IMR-90 (cell line): ENCODE data around the gene OR8K1. TPM values are rescaled to one million over a fixed set of nuclear protein-coding genes. Genes with fewer than 3 reads are reported as not detected.

Experiments used
- ATAC-seq: fragments of 200-7000 bp; cut with Tn5 transposase; 2 replicates; pipeline ENCODE4 v1.9.1; 2020; ENCODE audit warnings: low read depth, mild to moderate bottlenecking, moderate library complexity
- BruUV-seq: library from RNA; stranded (reverse); fragments of 400-500 nt; replicated peaks from 2 replicates; lab custom pipeline; 2021; lab: Mats Ljungman, UMichigan
- CTCF ChIA-PET: fragments of 300-600 bp; formaldehyde crosslinking; extraction: SDS; loops from one replicate; lab custom pipeline; 2021; ENCODE audit warnings: antibody characterized with exemption; lab: Yijun Ruan, JAX
- POLR2A ChIA-PET: fragments of 300-600 bp; sonication (Branson Sonifier 250); formaldehyde crosslinking; loops from one replicate; lab custom pipeline; 2022; ENCODE audit warnings: antibody characterized with exemption; ENCODE audit not compliant: unreplicated experiment; lab: Charles Lee
- DNase-seq: peaks from one replicate; pipeline ENCODE4 v3.0.0; 2013
- H2AFZ ChIP-seq: replicated peaks from 2 replicates; pipeline ENCODE3; 2013; ENCODE audit warnings: low read length, mild to moderate bottlenecking; ENCODE audit not compliant: poor library complexity
- H2AK5ac ChIP-seq: 2 replicates; pipeline ENCODE4 v1.6.1; 2013; ENCODE audit warnings: low read depth, low read length, inconsistent platforms
- H2AK9ac ChIP-seq: replicated peaks from 2 replicates; pipeline ENCODE3; 2013; ENCODE audit warnings: mild to moderate bottlenecking, low read depth, low read length, moderate library complexity; ENCODE audit not compliant: poor library complexity
- H2BK120ac ChIP-seq: 2 replicates; pipeline ENCODE4 v1.6.1; 2013; ENCODE audit warnings: low read depth, low read length, inconsistent platforms
- H2BK15ac ChIP-seq: 3 replicates; pipeline ENCODE4 v1.6.1; 2013; ENCODE audit warnings: low read depth, low read length, inconsistent platforms
- H2BK20ac ChIP-seq: 2 replicates; pipeline ENCODE4 v1.6.1; 2013; ENCODE audit warnings: low read depth, mild to moderate bottlenecking, inconsistent platforms, low read length, moderate library complexity
- H2BK5ac ChIP-seq: 2 replicates; pipeline ENCODE4 v1.6.1; 2013; ENCODE audit warnings: mild to moderate bottlenecking, low read depth, low read length, inconsistent platforms; ENCODE audit not compliant: poor library complexity, severe bottlenecking
- H3K14ac ChIP-seq: replicated peaks from 2 replicates; pipeline ENCODE4 v1.6.1; 2013; ENCODE audit warnings: low read depth, low read length, inconsistent platforms
- H3K18ac ChIP-seq: 2 replicates; pipeline ENCODE4 v1.6.1; 2013; ENCODE audit warnings: low read depth, low read length, control low read depth
- H3K23ac ChIP-seq: 2 replicates; pipeline ENCODE4 v1.6.1; 2013; ENCODE audit warnings: low read depth, low read length, inconsistent platforms
- H3K27ac ChIP-seq: 2 replicates; pipeline ENCODE4 v1.5.1; 2013; ENCODE audit warnings: mild to moderate bottlenecking, control low read depth, low read length; ENCODE audit not compliant: insufficient read depth
- H3K27me3 ChIP-seq: 2 replicates; pipeline ENCODE4 v1.6.1; 2013; ENCODE audit warnings: low read length; ENCODE audit not compliant: control insufficient read depth, insufficient read depth
- H3K36me3 ChIP-seq: 2 replicates; pipeline ENCODE4 v1.6.1; 2013; ENCODE audit warnings: low read length, mixed read lengths; ENCODE audit not compliant: control insufficient read depth, insufficient read depth
- H3K4ac ChIP-seq: 2 replicates; pipeline ENCODE4 v1.6.1; 2013; ENCODE audit warnings: low read depth, low read length, inconsistent platforms
- H3K4me1 ChIP-seq: 2 replicates; pipeline ENCODE4 v1.6.1; 2013; ENCODE audit warnings: low read length, mixed read lengths; ENCODE audit not compliant: control insufficient read depth, insufficient read depth
- H3K4me2 ChIP-seq: 2 replicates; pipeline ENCODE4 v1.6.1; 2013; ENCODE audit warnings: low read depth, mild to moderate bottlenecking, control low read depth, low read length, moderate library complexity
- H3K4me3 ChIP-seq: 2 replicates; pipeline ENCODE4 v1.5.1; 2013; ENCODE audit warnings: low read depth, mild to moderate bottlenecking, control low read depth, low read length, moderate library complexity; ENCODE audit not compliant: insufficient read depth
- H3K56ac ChIP-seq: 2 replicates; pipeline ENCODE4 v1.6.1; 2013; ENCODE audit warnings: low read length, inconsistent platforms; ENCODE audit not compliant: insufficient read depth; ENCODE audit errors: extremely low read depth
- H3K79me1 ChIP-seq, 2 experiments: 2 replicates each; pipeline ENCODE4 v1.6.1; 2013; ENCODE audit warnings: low read length in 2 of 2, inconsistent platforms in 1 of 2, low read depth in 1 of 2
- H3K9ac ChIP-seq: 2 replicates; pipeline ENCODE4 v1.6.1; 2013; ENCODE audit warnings: low read depth, low read length, control low read depth
- H3K9me1 ChIP-seq: 2 replicates; pipeline ENCODE4 v1.6.1; 2013; ENCODE audit warnings: low read length, inconsistent platforms; ENCODE audit not compliant: insufficient read depth
- H3K9me3 ChIP-seq: 2 replicates; pipeline ENCODE4 v1.6.1; 2013; ENCODE audit warnings: low read length; ENCODE audit not compliant: control insufficient read depth, insufficient read depth
- H4K20me1 ChIP-seq: 2 replicates; pipeline ENCODE4 v1.6.1; 2013; ENCODE audit warnings: low read length, inconsistent platforms; ENCODE audit not compliant: insufficient read depth
- H4K5ac ChIP-seq: 2 replicates; pipeline ENCODE4 v1.6.1; 2013; ENCODE audit warnings: mild to moderate bottlenecking, low read depth, low read length, control low read depth
- H4K8ac ChIP-seq, 2 experiments: 2 replicates each; pipeline ENCODE4 v1.6.1; 2013; ENCODE audit warnings: low read depth in 2 of 2, low read length in 2 of 2, control low read depth in 1 of 2, inconsistent platforms in 1 of 2
- H4K91ac ChIP-seq: 2 replicates; pipeline ENCODE4 v1.6.1; 2013; ENCODE audit warnings: low read depth, low read length, inconsistent platforms; ENCODE audit not compliant: insufficient read depth
- BHLHE40 ChIP-seq: fragments of 150-350 bp; IDR thresholded peaks from 2 replicates; pipeline ENCODE4 v1.6.1; 2016; ENCODE audit warnings: mild to moderate bottlenecking, low read depth, low read length
- CHD1 ChIP-seq: IDR thresholded peaks from 2 replicates; pipeline ENCODE4 v1.6.1; 2012; ENCODE audit warnings: low read depth, low read length, improper control_type of control experiment
- CTCF ChIP-seq: conservative IDR thresholded peaks from 2 replicates; pipeline ENCODE4 v1.5.1; 2012; ENCODE audit warnings: mild to moderate bottlenecking, low read depth, low read length, improper control_type of control experiment
- ELK1 ChIP-seq: fragments of 150-350 bp; IDR thresholded peaks from 2 replicates; pipeline ENCODE4 v1.6.1; 2016; ENCODE audit warnings: low read depth, mild to moderate bottlenecking, low read length, moderate library complexity, borderline replicate concordance
- FOS ChIP-seq: fragments of 150-350 bp; IDR thresholded peaks from 2 replicates; pipeline ENCODE4 v1.6.1; 2016; ENCODE audit warnings: low read depth, low read length
- MAZ ChIP-seq: IDR thresholded peaks from 2 replicates; pipeline ENCODE4 v1.6.1; 2012; ENCODE audit warnings: low read depth, mild to moderate bottlenecking, low read length, improper control_type of control experiment, moderate library complexity, borderline replicate concordance
- MXI1 ChIP-seq: IDR thresholded peaks from 2 replicates; pipeline ENCODE4 v1.6.1; 2012; ENCODE audit warnings: low read depth, mild to moderate bottlenecking, low read length, moderate library complexity, borderline replicate concordance
- NFE2L2 ChIP-seq: fragments of 150-350 bp; IDR thresholded peaks from 2 replicates; pipeline ENCODE4 v1.6.1; 2016; ENCODE audit warnings: low read depth, mild to moderate bottlenecking, low read length
- POLR2A ChIP-seq: IDR thresholded peaks from 2 replicates; pipeline ENCODE4 v1.6.1; 2012; ENCODE audit warnings: mild to moderate bottlenecking, low read depth, low read length
- RAD21 ChIP-seq: IDR thresholded peaks from 2 replicates; pipeline ENCODE4 v1.6.1; 2012; ENCODE audit warnings: low read length, improper control_type of control experiment
- RCOR1 ChIP-seq: IDR thresholded peaks from 2 replicates; pipeline ENCODE4 v1.6.1; 2012; ENCODE audit warnings: mild to moderate bottlenecking, low read length, improper control_type of control experiment; ENCODE audit not compliant: insufficient replicate concordance
- RFX5 ChIP-seq: IDR thresholded peaks from 2 replicates; pipeline ENCODE4 v1.8.0; 2012; ENCODE audit warnings: low read depth, mild to moderate bottlenecking, low read length, moderate library complexity
- SMC3 ChIP-seq: fragments of 150-350 bp; IDR thresholded peaks from 2 replicates; pipeline ENCODE4 v1.6.1; 2016; ENCODE audit warnings: low read depth, mild to moderate bottlenecking, antibody characterized with exemption, low read length, moderate library complexity
- USF2 ChIP-seq: fragments of 150-350 bp; IDR thresholded peaks from 2 replicates; pipeline ENCODE4 v1.6.1; 2017; ENCODE audit warnings: mild to moderate bottlenecking, antibody characterized with exemption, low read length, low read depth
- WGBS, 2 experiments: methylation state at CpG; one replicate each; pipeline versions ENCODE4 v1.1.5 to v1.1.7; 2013; ENCODE audit warnings: missing lambda C conversion rate in 2 of 2; ENCODE audit not compliant: insufficient read length in 1 of 2; ENCODE audit errors: extremely low coverage in 2 of 2; 5-methylcytosine and 5-hydroxymethylcytosine counted together
- dilution Hi-C: fragments of 300-500 bp; cut with HindIII; formaldehyde crosslinking; loops from one replicate; pipeline ENCODE4 v1.14.3; 2018; ENCODE audit warnings: low sequenced_read_pairs; ENCODE audit not compliant: unreplicated experiment
- in situ Hi-C: fragments of 300-500 bp; cut with MboI; formaldehyde crosslinking; loops from 3 replicates; pipeline ENCODE4 v1.14.3; 2019; ENCODE audit warnings: low sequenced_read_pairs, inconsistent platforms, mixed read lengths
- intact Hi-C: fragments of 100-400 bp; cut with micrococcal nuclease; formaldehyde crosslinking; loops from 2 replicates; pipeline ENCODE4 v1.10.0; 2022
- polyA plus RNA-seq, 3 experiments: library from polyadenylated mRNA; depleted of rRNA; stranded (reverse); fragments of >200 nt; gene quantifications; 2 replicates each; pipeline ENCODE4 v1.2.3, GENCODE V29; 2012; ENCODE audit warnings: low replicate concordance in 1 of 3
- total RNA-seq: library from RNA; depleted of rRNA; stranded (reverse); fragments of >200 nt; gene quantifications from 2 replicates; pipeline ENCODE4 v1.2.3, GENCODE V29; 2012

OR8K1 gene
- total and polyA plus RNA-seq, 2 of the 4 experiments (the other 2 are of a cell fraction): not detected

- H3K27me3 ChIP-seq: no peaks in the 10 kb centered on the region
- H2BK15ac ChIP-seq: no peak overlapping the region
- no TSS peak for BruUV-seq
- WGBS, 2 experiments: no CpG with 5 or more reads among the region's 4 CpGs
- no peak overlapping the region for H4K8ac ChIP-seq
- H3K9ac ChIP-seq: no peak overlapping the region
- dilution Hi-C loops: no loop called here
- DNase-seq (no peak), ATAC-seq (no peak)
- TF ChIP-seq MAZ: no peak
- no peak for TF ChIP-seq BHLHE40
- TF ChIP-seq POLR2A: no peak
- TF ChIP-seq SMC3: no peak
- no peak for TF ChIP-seq USF2
- TF ChIP-seq CHD1: no peak
- TF ChIP-seq FOS: no peak
- no peak for TF ChIP-seq MXI1
- no peak for TF ChIP-seq NFE2L2
- no peak for TF ChIP-seq RAD21
- TF ChIP-seq RCOR1: no peak
- no peak for TF ChIP-seq CTCF
- no peak for TF ChIP-seq ELK1
- no peak for TF ChIP-seq RFX5
- no peaks in the 10 kb centered on the region for H3K79me1 ChIP-seq
- no peaks in the 10 kb centered on the region for H3K36me3 ChIP-seq
- H3K23ac ChIP-seq: no peak overlapping the region
- intact Hi-C loops: no loop called here
- no peaks in the 10 kb centered on the region for H3K4me1 ChIP-seq
- in situ Hi-C loops: no loop called here
- no peaks in the 10 kb centered on the region for H4K20me1 ChIP-seq
- H3K9me1 ChIP-seq: no peaks in the 10 kb centered on the region
- H3K14ac ChIP-seq: no peak overlapping the region
- no peak overlapping the region for H3K4me2 ChIP-seq
- no peak overlapping the region for H3K18ac ChIP-seq
- peaks cover 3% of the 10 kb centered on the region; the same call in 1 of the 2 replicates for H3K9me3 ChIP-seq
- H3K27ac ChIP-seq: no peak overlapping the region
- H2AK5ac ChIP-seq: no peak overlapping the region
- H4K91ac ChIP-seq: no peak overlapping the region
- H3K4ac ChIP-seq: no peak overlapping the region
- no peak overlapping the region for H4K5ac ChIP-seq
- H3K56ac ChIP-seq: no peak overlapping the region
- no peak overlapping the region for H2AFZ ChIP-seq
- H2BK5ac ChIP-seq: no peak overlapping the region
- POLR2A ChIA-PET: no interaction called here
- no peak overlapping the region for H2BK20ac ChIP-seq
- no peak overlapping the region for H2AK9ac ChIP-seq
- H2BK120ac ChIP-seq: no peak overlapping the region
- no peak overlapping the region for H3K4me3 ChIP-seq
- CTCF ChIA-PET: no interaction called here
Observed at GRCh38 chr11:56296898-56297297, 48.9 kb upstream of the OR8K1 start.
